ENCODE measurements around the gene PITPNM2. TPM values are rescaled to one million over a fixed set of nuclear protein-coding genes. Genes with fewer than 3 reads are reported as not detected.

The PITPNM2 gene
- total RNA-seq, 4 donors from 2014 or later: 10.4 to 24.4 (median 13.3) TPM

- Histone ChIP-seq H3K36me3 (peaks cover 0 to 5% (median 0%) of the 10 kb centered on the region in 4 donors), H3K27me3 (no peaks in the 10 kb centered on the region), H3K4me1 (peaks cover 44 to 69% (median 58%) of the 10 kb centered on the region in 4 donors), H3K9me3 (no peaks in the 10 kb centered on the region), H3K27ac (replicated peaks in 1 of 4) (peak overlapping the region; percentile 79 to 91 (median 88)), H3K4me3 (peak overlapping the region in 1 of 4 donors; percentile 6)
- no peak for DNase-seq (ENCODE audit: extremely low spot score)
- TF ChIP-seq POLR2A (IDR thresholded peaks at IDR 0.05; ENCODE audit: low read depth) (no peak), EP300 (IDR thresholded peaks at IDR 0.05) (no peak), POLR2AphosphoS5 (IDR thresholded peaks at IDR 0.05) (no peak)
- intact Hi-C loops (cut with DNase I): no loop called here
- WGBS: 67% methylated on average over 6 of the region's 6 CpGs
Measured at GRCh38 chr12:123140676-123141614, 9.9 kb downstream of the PITPNM2 start.

- H3K27me3 ChIP-seq: no peaks in the 10 kb centered on the region
- no peak for TF ChIP-seq EP300 (IDR thresholded peaks at IDR 0.05)
- peak in 1 of 2 donors; percentile 19 for TF ChIP-seq POLR2AphosphoS5 (IDR thresholded peaks at IDR 0.05)
- WGBS: 47% methylated on average over 6 of the region's 6 CpGs
- no peak overlapping the region for H3K4me3 ChIP-seq
- H3K9me3 ChIP-seq: no peaks in the 10 kb centered on the region
- H3K36me3 ChIP-seq: peaks cover 0 to 5% (median 0%) of the 10 kb centered on the region in 4 donors
- H3K27ac ChIP-seq (replicated peaks in 1 of 4): peak overlapping the region; percentile 79 to 91 (median 88)
- peaks cover 44 to 68% (median 58%) of the 10 kb centered on the region in 4 donors for H3K4me1 ChIP-seq
- no peak for DNase-seq (ENCODE audit: extremely low spot score)
- intact Hi-C loops (cut with DNase I): no loop called here
Measured at GRCh38 chr12:123139926-123140675, 10.8 kb downstream of the PITPNM2 start.

GRCh38 chr12:123135688-123136087, 15.2 kb downstream of the PITPNM2 start:
- no peak overlapping the region for H3K27ac ChIP-seq (replicated peaks in 1 of 4)

GRCh38 chr12:123134826-123135225, 16.1 kb downstream of the PITPNM2 start:
- H3K36me3 ChIP-seq: peaks cover 0 to 5% (median 0%) of the 10 kb centered on the region in 4 donors
- TF ChIP-seq POLR2AphosphoS5 (IDR thresholded peaks at IDR 0.05) (no peak), EP300 (IDR thresholded peaks at IDR 0.05) (no peak), CTCF (IDR thresholded peaks at IDR 0.05) (no peak), POLR2A (IDR thresholded peaks at IDR 0.05; ENCODE audit: low read depth) (no peak)
- WGBS: 87% methylated on average over 6 of the region's 6 CpGs

More at GRCh38 chr12:123135688-123136087, 15.2 kb downstream of the PITPNM2 start:
- WGBS: 73% methylated on average over 8 of the region's 8 CpGs
- H3K36me3 ChIP-seq: peaks cover 0 to 5% (median 0%) of the 10 kb centered on the region in 4 donors
- no peaks in the 10 kb centered on the region for H3K27me3 ChIP-seq
- TF ChIP-seq POLR2AphosphoS5 (IDR thresholded peaks at IDR 0.05) (no peak), CTCF (IDR thresholded peaks at IDR 0.05) (no peak)
- no peak for DNase-seq (ENCODE audit: extremely low spot score)
- no peak overlapping the region for H3K4me3 ChIP-seq
- H3K4me1 ChIP-seq: peaks cover 28 to 54% (median 48%) of the 10 kb centered on the region in 4 donors
- no peaks in the 10 kb centered on the region for H3K9me3 ChIP-seq
- intact Hi-C loops (cut with DNase I): no loop called here

GRCh38 chr12:123134271-123134671, 16.6 kb downstream of the PITPNM2 start:
- H3K27ac ChIP-seq (replicated peaks in 1 of 4): peak overlapping the region in 1 of 4 donors; percentile 10
- no peak for DNase-seq (ENCODE audit: extremely low spot score)

More at GRCh38 chr12:123134826-123135225, 16.1 kb downstream of the PITPNM2 start:
- Histone ChIP-seq H3K4me3 (no peak overlapping the region), H3K4me1 (peaks cover 24 to 53% (median 42%) of the 10 kb centered on the region in 4 donors), H3K9me3 (no peaks in the 10 kb centered on the region), H3K27ac (replicated peaks in 1 of 4) (peak overlapping the region in 1 of 4 donors; percentile 10), H3K27me3 (no peaks in the 10 kb centered on the region)
- intact Hi-C loops (cut with DNase I): no loop called here
- no peak for DNase-seq (ENCODE audit: extremely low spot score)

More at GRCh38 chr12:123134271-123134671, 16.6 kb downstream of the PITPNM2 start:
- intact Hi-C loops (cut with DNase I): no loop called here
- Histone ChIP-seq H3K4me1 (peaks cover 23 to 51% (median 36%) of the 10 kb centered on the region in 4 donors), H3K27me3 (no peaks in the 10 kb centered on the region), H3K9me3 (no peaks in the 10 kb centered on the region), H3K36me3 (peaks cover 0 to 5% (median 0%) of the 10 kb centered on the region in 4 donors), H3K4me3 (no peak overlapping the region)
- 91% methylated on average over 5 of the region's 9 CpGs for WGBS
- TF ChIP-seq POLR2A (IDR thresholded peaks at IDR 0.05; ENCODE audit: low read depth) (no peak), EP300 (IDR thresholded peaks at IDR 0.05) (no peak), CTCF (IDR thresholded peaks at IDR 0.05) (no peak), POLR2AphosphoS5 (IDR thresholded peaks at IDR 0.05) (no peak)

All from esophagus muscularis mucosa (tissue), 4 donors.